Lower leg skin (tissue), 3 donors: Measurements from ENCODE around the gene MMP12.

Source experiments
- CTCF ChIP-seq, 3 donors: fragments of 450-650 bp; IDR thresholded peaks; one replicate each; pipeline ENCODE4 v1.5.1; 2016; ENCODE audit warnings: antibody characterized with exemption in 3 of 3, mild to moderate bottlenecking in 3 of 3, moderate library complexity in 2 of 3
- POLR2A ChIP-seq, 2 donors: fragments of 450-650 bp; IDR thresholded peaks; one replicate each; pipeline ENCODE4 v1.6.1; 2016 to 2017; ENCODE audit warnings: antibody characterized with exemption in 2 of 2, mild to moderate bottlenecking in 1 of 2, moderate library complexity in 1 of 2

GRCh38 chr11:102842930-102843329 lies 31.9 kb downstream of the MMP12 start:
- no peak for TF ChIP-seq CTCF (IDR thresholded peaks at IDR 0.05)
- no peak for TF ChIP-seq POLR2A (IDR thresholded peaks at IDR 0.05)
